A673 (cell line): ENCODE results near the gene SAYSD1. TPM values are rescaled to one million over a fixed set of nuclear protein-coding genes. Genes with fewer than 3 reads are reported as not detected.

Experiments used
- BruUV-seq: library from RNA; stranded (reverse); fragments of 400-500 nt; replicated peaks from 2 replicates; lab custom pipeline; 2021; lab: Mats Ljungman, UMichigan
- CTCF ChIA-PET: fragments of 300-600 bp; sonication (Branson Sonifier 250); formaldehyde crosslinking; loops from one replicate; lab custom pipeline; 2022; ENCODE audit warnings: antibody characterized with exemption; lab: Charles Lee
- POLR2A ChIA-PET: fragments of 300-600 bp; sonication (Branson Sonifier 250); formaldehyde crosslinking; loops from one replicate; lab custom pipeline; 2022; ENCODE audit warnings: antibody characterized with exemption; ENCODE audit not compliant: low non-redundant PET; lab: Charles Lee
- DNase-seq: peaks from one replicate; pipeline ENCODE4 v3.0.0-alpha.2; 2015; ENCODE audit warnings: low spot score
- H3K27ac ChIP-seq: fragments of 200-600 bp; sonication (generic); 2 replicates; pipeline ENCODE4 v1.5.1; 2016; ENCODE audit warnings: mixed run types, low read depth, mild to moderate bottlenecking, mixed read lengths, antibody characterized with exemption, low read length; ENCODE audit not compliant: poor library complexity, severe bottlenecking
- H3K27me3 ChIP-seq: fragments of 200-600 bp; sonication (generic); replicated peaks from 2 replicates; pipeline ENCODE4 v1.6.1; 2017; ENCODE audit warnings: mixed run types, low read depth, mild to moderate bottlenecking, mixed read lengths, antibody characterized with exemption, low read length; ENCODE audit not compliant: insufficient read depth, poor library complexity
- H3K36me3 ChIP-seq: fragments of 200-600 bp; sonication (generic); 2 replicates; pipeline ENCODE4 v1.6.1; 2016; ENCODE audit warnings: mixed run types, mild to moderate bottlenecking, mixed read lengths, antibody characterized with exemption, low read length; ENCODE audit not compliant: insufficient read depth, poor library complexity, severe bottlenecking
- H3K4me1 ChIP-seq: fragments of 200-600 bp; sonication (generic); 2 replicates; pipeline ENCODE4 v1.6.1; 2017; ENCODE audit warnings: mixed run types, mild to moderate bottlenecking, mixed read lengths, antibody characterized with exemption, low read length; ENCODE audit not compliant: insufficient read depth, poor library complexity, severe bottlenecking
- H3K4me3 ChIP-seq: fragments of 200-600 bp; sonication (generic); 2 replicates; pipeline ENCODE4 v1.5.1; 2016; ENCODE audit warnings: low read depth, mixed run types, mild to moderate bottlenecking, mixed read lengths, low read length; ENCODE audit not compliant: poor library complexity, severe bottlenecking
- H3K9me3 ChIP-seq: fragments of 200-600 bp; sonication (generic); 2 replicates; pipeline ENCODE4 v1.6.1; 2016; ENCODE audit warnings: mixed run types, low read depth, mild to moderate bottlenecking, mixed read lengths, antibody characterized with exemption, low read length; ENCODE audit not compliant: poor library complexity, severe bottlenecking
- CTCF ChIP-seq: fragments of 300-800, 200-600 bp; sonication (generic); conservative IDR thresholded peaks from 2 replicates; pipeline ENCODE4 v1.5.1; 2017; ENCODE audit warnings: low read depth, mild to moderate bottlenecking, antibody characterized with exemption, low read length, moderate library complexity, mixed read lengths
- EZH2 ChIP-seq: fragments of 200-600 bp; sonication (generic); IDR thresholded peaks from 2 replicates; pipeline ENCODE4 v1.6.1; 2017; ENCODE audit warnings: borderline replicate concordance, low read depth, mild to moderate bottlenecking, mixed read lengths, antibody characterized with exemption, low read length; ENCODE audit not compliant: poor library complexity, severe bottlenecking
- intact Hi-C: fragments of 100-400 bp; cut with micrococcal nuclease; formaldehyde crosslinking; loops from one replicate; pipeline ENCODE4 v1.10.0; 2022; ENCODE audit not compliant: unreplicated experiment
- total RNA-seq: library from RNA; stranded (reverse); gene quantifications from 2 replicates; pipeline ENCODE4 v1.2.3, GENCODE V29; 2021

Gene SAYSD1
- total RNA-seq, 1 experiment from 2014 or later = 16.2 TPM

DNA sequence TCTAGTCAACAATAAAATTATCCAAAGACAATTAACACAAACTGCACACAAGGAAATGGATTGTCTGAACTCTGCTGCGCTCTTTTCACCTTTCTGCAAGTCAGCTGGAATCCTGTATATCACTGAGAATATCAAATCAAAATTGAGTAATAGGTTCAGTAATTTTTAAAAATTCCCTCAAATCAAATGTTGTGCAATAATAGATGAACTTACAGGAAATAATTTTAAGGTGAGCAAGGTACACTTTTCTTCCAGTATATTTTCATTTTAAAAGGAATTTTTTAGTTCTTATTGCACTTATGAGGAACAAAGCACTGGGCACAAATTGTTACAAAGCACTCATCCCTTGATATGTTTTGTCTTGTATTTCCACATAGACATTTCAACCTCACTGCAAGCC, 1.2 kb downstream of the SAYSD1 start:
- no peak for DNase-seq
- intact Hi-C loops = no loop called here
- ChIA-PET CTCF (interaction anchor here (0.6 kb wide), 1 partner anchor 15 kb away, joined by 3 read pairs; no protein-coding TSS in a partner anchor), POLR2A (no interaction called here)
- Histone ChIP-seq H3K27ac (no peak overlapping the region), H3K27me3 (no peaks in the 10 kb centered on the region), H3K9me3 (no peaks in the 10 kb centered on the region), H3K4me3 (peak overlapping the region; percentile 76), H3K36me3 (peaks cover 5% of the 10 kb centered on the region), H3K4me1 (peaks cover 4% of the 10 kb centered on the region)
- TSS peak; percentile 44 for BruUV-seq
- TF ChIP-seq EZH2 = no peak
- TF ChIP-seq CTCF = no peak

DNA sequence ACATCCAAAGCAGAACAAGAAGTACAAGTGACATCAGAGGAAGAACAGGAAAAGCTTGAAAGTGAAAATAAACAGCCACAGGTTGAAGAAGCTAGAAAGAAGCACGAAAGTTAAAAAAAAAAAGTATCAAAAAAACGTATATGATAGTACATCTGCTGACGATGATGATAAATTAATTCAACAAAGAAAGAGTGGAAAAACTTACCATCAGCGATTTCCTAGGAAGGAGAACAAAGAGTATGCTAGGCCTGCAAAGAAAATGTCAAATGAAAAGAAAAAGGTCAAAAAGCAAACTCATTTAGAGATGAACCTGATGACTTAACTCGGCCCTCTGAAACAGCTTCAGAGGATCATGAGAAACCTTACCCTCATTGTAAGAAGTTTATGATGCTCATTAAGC, 3.7 kb downstream of the SAYSD1 start:
- Histone ChIP-seq H3K4me1 (peaks cover 4% of the 10 kb centered on the region), H3K27me3 (no peaks in the 10 kb centered on the region), H3K4me3 (no peak overlapping the region), H3K9me3 (no peaks in the 10 kb centered on the region), H3K36me3 (peaks cover 5% of the 10 kb centered on the region), H3K27ac (no peak overlapping the region)
- BruUV-seq = no TSS peak
- no peak for DNase-seq
- POLR2A ChIA-PET = no interaction called here
- CTCF ChIA-PET = no interaction called here
- no peak for TF ChIP-seq EZH2
- no peak for TF ChIP-seq CTCF
- intact Hi-C loops = no loop called here

DNA sequence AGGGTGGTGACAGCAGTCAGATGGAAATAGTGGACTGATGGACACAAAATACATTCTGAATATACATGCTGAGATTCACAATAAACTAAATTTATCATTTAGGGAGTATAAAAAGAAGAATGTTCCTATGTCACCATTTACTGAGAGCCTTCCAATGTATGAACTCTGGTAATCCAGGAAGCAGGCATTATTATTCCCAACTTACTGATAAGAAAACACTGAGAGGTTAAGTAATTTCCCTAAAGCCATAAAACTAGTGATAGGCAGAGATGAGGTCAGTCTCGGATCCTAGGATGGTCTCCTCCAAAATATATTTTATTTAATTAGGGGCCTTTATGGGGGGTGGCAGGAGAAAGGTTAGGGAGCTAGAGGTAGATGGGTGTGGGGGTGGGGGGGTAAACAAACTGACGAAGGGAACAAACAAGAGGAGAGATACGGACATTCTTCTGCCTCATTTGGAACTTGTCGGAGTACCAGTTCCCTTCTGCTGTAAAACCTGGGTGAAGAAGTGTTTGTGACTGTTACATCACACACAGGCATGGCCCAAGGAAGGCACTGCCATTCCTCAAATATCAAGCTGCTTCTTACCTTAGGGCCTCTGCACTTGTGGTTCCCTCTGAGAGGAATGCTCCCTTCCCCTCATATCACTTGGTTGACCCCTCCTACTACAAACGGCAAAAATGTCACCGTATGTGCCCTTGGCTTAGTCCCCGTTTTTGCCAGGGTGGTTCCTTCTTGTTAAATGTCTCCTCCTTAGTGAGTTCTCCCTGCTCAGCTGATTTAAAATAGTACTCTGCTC, 6.7 kb downstream of the SAYSD1 start:
- no peak for TF ChIP-seq EZH2
- Histone ChIP-seq H3K9me3 (no peaks in the 10 kb centered on the region), H3K36me3 (peaks cover 8% of the 10 kb centered on the region), H3K27ac (no peak overlapping the region), H3K4me1 (no peaks in the 10 kb centered on the region), H3K27me3 (no peaks in the 10 kb centered on the region), H3K4me3 (no peak overlapping the region)
- CTCF ChIA-PET = no interaction called here
- POLR2A ChIA-PET = no interaction called here
- DNase-seq = no peak
- intact Hi-C loops = no loop called here
- BruUV-seq = no TSS peak
